ENCODE measurements around the gene UGCG. TPM values are rescaled to one million over a fixed set of nuclear protein-coding genes. Genes with fewer than 3 reads are reported as not detected.

Gene UGCG
- total and polyA plus RNA-seq, 9 of the 15 experiments (the other 6 are each of a cell fraction or from before 2014, with no cell fraction given), result 20.0 to 40.3 (median 29.2) TPM

- TF ChIP-seq RREB1 (CRISPR knock-in tag; IDR thresholded peaks at IDR 0.05) (no peak), ETV5 (CRISPR knock-in tag; IDR thresholded peaks at IDR 0.05; ENCODE audit: low read depth) (no peak), GATAD2A (IDR thresholded peaks at IDR 0.05) (no peak), ZNF174 (CRISPR knock-in tag; IDR thresholded peaks at IDR 0.05) (no peak), HMBOX1 (IDR thresholded peaks at IDR 0.05) (no peak)
Measured at GRCh38 chr9:111969061-111969460, 72.4 kb downstream of the UGCG start (continued).
